GM19025 (cell line): Measurements from ENCODE around the gene NGDN.
"Not testable (repeated sequence)": the region's sequence is repeated elsewhere in the genome, so short reads cannot be mapped to it uniquely, and the experiment has no call there.

Experiments
- ATAC-seq: cut with Tn5 transposase; IDR thresholded peaks from one replicate; pipeline ENCODE4 v1.9.1; 2021; ENCODE audit warnings: mild to moderate bottlenecking, low read depth, moderate library complexity; ENCODE audit not compliant: unreplicated experiment

Gene NGDN

GRCh38 chr14:23438101-23438971 is 31.2 kb upstream of the NGDN start:
- no peak for ATAC-seq

GRCh38 chr14:23439107-23439835 is 30.2 kb upstream of the NGDN start:
- ATAC-seq, result no peak

- ATAC-seq, result no peak
Measured at GRCh38 chr14:23441076-23441475, 28.4 kb upstream of the NGDN start.

GRCh38 chr14:23442721-23443356 is 26.7 kb upstream of the NGDN start:
- ATAC-seq, result no peak

- no peak for ATAC-seq
Measured at GRCh38 chr14:23443411-23443812, 26.1 kb upstream of the NGDN start.

- no peak for ATAC-seq
Measured at GRCh38 chr14:23443881-23444280, 25.6 kb upstream of the NGDN start.

- ATAC-seq, result no peak
Measured at GRCh38 chr14:23444314-23444713, 25.2 kb upstream of the NGDN start.

- ATAC-seq, result no peak
Measured at GRCh38 chr14:23445773-23446172, 23.7 kb upstream of the NGDN start.

GRCh38 chr14:23446291-23446851 is 23.1 kb upstream of the NGDN start:
- no peak for ATAC-seq

GRCh38 chr14:23447361-23448350 is 21.8 kb upstream of the NGDN start:
- no peak for ATAC-seq

GRCh38 chr14:23449314-23449713 is 20.2 kb upstream of the NGDN start:
- no peak for ATAC-seq

- no peak for ATAC-seq
Measured at GRCh38 chr14:23450379-23450778, 19.1 kb upstream of the NGDN start.

GRCh38 chr14:23452237-23452636 is 17.3 kb upstream of the NGDN start:
- ATAC-seq, result no peak

GRCh38 chr14:23454445-23454856 is 15.1 kb upstream of the NGDN start:
- no peak for ATAC-seq

GRCh38 chr14:23456883-23457586 is 12.5 kb upstream of the NGDN start:
- ATAC-seq, result not testable (repeated sequence)

GRCh38 chr14:23457587-23458445 is 11.7 kb upstream of the NGDN start:
- no peak for ATAC-seq

- ATAC-seq, result no peak
Measured at GRCh38 chr14:23460960-23461359, 8.5 kb upstream of the NGDN start.

- ATAC-seq, result no peak
Measured at GRCh38 chr14:23464700-23465099, 4.8 kb upstream of the NGDN start.
